GM12874 (cell line): ENCODE measurements around the gene INHBB.

Experiments
- CTCF ChIP-seq: IDR thresholded peaks from 2 replicates; pipeline ENCODE4 v1.5.1; 2011; ENCODE audit warnings: low read depth, mild to moderate bottlenecking, control low read depth, low read length, moderate library complexity; ENCODE audit not compliant: insufficient read depth

INHBB gene

GRCh38 chr2:120303177-120303576 is 42.8 kb upstream of the INHBB start:
- TF ChIP-seq CTCF, result no peak

GRCh38 chr2:120305296-120305695 is 40.6 kb upstream of the INHBB start:
- no peak for TF ChIP-seq CTCF

GRCh38 chr2:120305937-120306490 is 39.9 kb upstream of the INHBB start:
- TF ChIP-seq CTCF, result no peak

- TF ChIP-seq CTCF, result no peak
These were observed 38.5 kb upstream of the INHBB start for GRCh38 chr2:120307482-120307881.

- TF ChIP-seq CTCF, result no peak
These were observed 37.7 kb upstream of the INHBB start for GRCh38 chr2:120308038-120308910.

- TF ChIP-seq CTCF, result no peak
These were observed 35.8 kb upstream of the INHBB start for GRCh38 chr2:120310136-120310535.

- TF ChIP-seq CTCF, result no peak
These were observed 33.9 kb upstream of the INHBB start for GRCh38 chr2:120312076-120312475.
